Sigmoid colon (tissue), 4 donors: ENCODE data around the gene CCDC102A.

Source experiments
- CTCF ChIP-seq, 4 experiments: fragments of 450-650 bp in 3 of 4; fragments of 200-600 bp in 1 of 4; IDR thresholded peaks; one replicate each; pipeline ENCODE4 v1.5.1; 2016 to 2019; ENCODE audit warnings: antibody characterized with exemption in 4 of 4, mild to moderate bottlenecking in 3 of 4, moderate library complexity in 2 of 4
- EP300 ChIP-seq, 4 donors: sonication (generic); formaldehyde crosslinking; IDR thresholded peaks; one replicate each; pipeline ENCODE4 v1.6.1; 2017; ENCODE audit warnings: antibody characterized with exemption in 4 of 4
- POLR2A ChIP-seq, 2 donors: fragments of 450-650 bp; IDR thresholded peaks; one replicate each; pipeline ENCODE4 v1.6.1; 2016; ENCODE audit warnings: antibody characterized with exemption in 2 of 2, mild to moderate bottlenecking in 2 of 2, moderate library complexity in 2 of 2

GRCh38 chr16:57502048-57502775, 34.2 kb downstream of the CCDC102A start:
- TF ChIP-seq EP300 (IDR thresholded peaks at IDR 0.05) (no peak), CTCF (IDR thresholded peaks at IDR 0.05) (no peak), POLR2A (IDR thresholded peaks at IDR 0.05) (no peak)
